Testis (tissue), 3 donors: Measurements from ENCODE around the gene MTOR. TPM values are rescaled to one million over a fixed set of nuclear protein-coding genes. Genes with fewer than 3 reads are reported as not detected.
"Not testable (repeated sequence)": the region's sequence is repeated elsewhere in the genome, so short reads cannot be mapped to it uniquely, and the experiment has no call there.

Experiments used
- DNase-seq: peaks from one replicate; pipeline ENCODE4 v3.0.0-alpha.2; 2019
- H3K27ac ChIP-seq, 2 donors: fragments of 200-600 bp; sonication (generic); one replicate each; pipeline ENCODE4 v1.5.1; 2019
- H3K27me3 ChIP-seq: fragments of 200-600 bp; sonication (generic); one replicate; pipeline ENCODE4 v1.5.1; 2019
- H3K36me3 ChIP-seq: fragments of 200-600 bp; sonication (generic); one replicate; pipeline ENCODE4 v1.5.1; 2017; ENCODE audit warnings: low read depth; ENCODE audit errors: missing control alignments
- H3K4me1 ChIP-seq: fragments of 200-600 bp; sonication (generic); one replicate; pipeline ENCODE4 v1.5.1; 2019
- H3K4me3 ChIP-seq, 2 donors: fragments of 200-600 bp; sonication (generic); one replicate each; pipeline ENCODE4 v1.5.1; 2017 to 2019
- H3K9me3 ChIP-seq: fragments of 200-600 bp; sonication (generic); one replicate; pipeline ENCODE4 v1.5.1; 2017
- CTCF ChIP-seq, 3 experiments: fragments of 450-650 bp in 2 of 3; fragments of 200-600 bp in 1 of 3; sonication (generic) in 1 of 3; IDR thresholded peaks; one replicate each; pipeline ENCODE4 v1.5.1; 2016 to 2019; ENCODE audit warnings: antibody characterized with exemption in 3 of 3, mild to moderate bottlenecking in 2 of 3, moderate library complexity in 1 of 3
- POLR2A ChIP-seq: fragments of 450-650 bp; IDR thresholded peaks from one replicate; pipeline ENCODE4 v1.6.1; 2017; ENCODE audit warnings: antibody characterized with exemption, mild to moderate bottlenecking, moderate library complexity
- WGBS, 2 donors: methylation state at CpG; one replicate each; pipeline ENCODE4 v1.1.5; 2018; 5-methylcytosine and 5-hydroxymethylcytosine counted together
- intact Hi-C: fragments of 100-400 bp; cut with DNase I; formaldehyde crosslinking; loops from one replicate; pipeline ENCODE4 v1.15.1; 2023; ENCODE audit warnings: low total_unique reads
- polyA plus RNA-seq: library from polyadenylated mRNA; stranded (reverse); fragments of 350-450 nt; fragmentation: Illumina TruSeq; extraction: RNeasy Lipid Tissue Mini Kit (QIAGEN cat#74804); gene quantifications from one replicate; pipeline ENCODE4 v1.2.3, GENCODE V29; 2014; ENCODE audit warnings: low read depth, low replicate concordance; ENCODE audit not compliant: insufficient read depth
- total RNA-seq, 2 donors: library from RNA; depleted of rRNA; stranded (reverse); fragments of >200 nt; gene quantifications; one replicate each; pipeline ENCODE4 v1.2.3, GENCODE V29; 2016

The MTOR gene
- total and polyA plus RNA-seq, 3 donors from 2014 or later: 83.3 to 129 (median 108) TPM

DNA sequence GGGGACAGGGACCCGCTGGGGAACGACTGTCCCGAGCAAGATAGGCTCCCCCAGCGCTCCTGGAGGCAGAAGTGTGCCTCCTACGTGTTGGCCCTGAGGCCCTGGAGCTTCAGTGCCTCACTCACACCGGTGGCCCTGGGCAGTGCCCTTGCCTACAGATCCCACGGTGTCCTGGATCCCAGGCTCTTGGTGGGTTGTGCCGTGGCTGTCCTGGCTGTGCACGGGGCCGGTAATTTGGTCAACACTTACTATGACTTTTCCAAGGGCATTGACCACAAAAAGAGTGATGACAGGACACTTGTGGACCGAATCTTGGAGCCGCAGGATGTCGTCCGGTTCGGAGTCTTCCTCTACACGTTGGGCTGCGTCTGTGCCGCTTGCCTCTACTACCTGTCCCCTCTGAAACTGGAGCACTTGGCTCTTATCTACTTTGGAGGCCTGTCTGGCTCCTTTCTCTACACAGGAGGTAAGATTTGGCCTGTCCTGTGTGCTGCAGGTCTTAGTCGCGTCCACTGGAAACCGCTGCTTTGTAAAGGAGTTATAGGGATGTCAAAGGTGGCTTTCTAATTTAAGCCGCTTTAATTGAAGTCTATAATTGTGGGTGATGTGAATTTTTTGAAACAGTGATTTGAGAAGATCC is 11.4 kb upstream of the MTOR start:
- no peaks in the 10 kb centered on the region for H3K36me3 ChIP-seq
- TF ChIP-seq POLR2A (no peak), CTCF (IDR thresholded peaks at IDR 0.05) (no peak)
- intact Hi-C loops: no loop called here
- no peaks in the 10 kb centered on the region for H3K9me3 ChIP-seq
- H3K4me1 ChIP-seq: peaks cover 20% of the 10 kb centered on the region
- H3K27ac ChIP-seq: peak overlapping the region; percentile 86
- DNase-seq: no peak
- H3K4me3 ChIP-seq: peak overlapping the region; percentile 79 to 86
- WGBS, 2 donors: 5% methylated on average over 19 to 22 of the region's 22 CpGs
- H3K27me3 ChIP-seq: no peaks in the 10 kb centered on the region

DNA sequence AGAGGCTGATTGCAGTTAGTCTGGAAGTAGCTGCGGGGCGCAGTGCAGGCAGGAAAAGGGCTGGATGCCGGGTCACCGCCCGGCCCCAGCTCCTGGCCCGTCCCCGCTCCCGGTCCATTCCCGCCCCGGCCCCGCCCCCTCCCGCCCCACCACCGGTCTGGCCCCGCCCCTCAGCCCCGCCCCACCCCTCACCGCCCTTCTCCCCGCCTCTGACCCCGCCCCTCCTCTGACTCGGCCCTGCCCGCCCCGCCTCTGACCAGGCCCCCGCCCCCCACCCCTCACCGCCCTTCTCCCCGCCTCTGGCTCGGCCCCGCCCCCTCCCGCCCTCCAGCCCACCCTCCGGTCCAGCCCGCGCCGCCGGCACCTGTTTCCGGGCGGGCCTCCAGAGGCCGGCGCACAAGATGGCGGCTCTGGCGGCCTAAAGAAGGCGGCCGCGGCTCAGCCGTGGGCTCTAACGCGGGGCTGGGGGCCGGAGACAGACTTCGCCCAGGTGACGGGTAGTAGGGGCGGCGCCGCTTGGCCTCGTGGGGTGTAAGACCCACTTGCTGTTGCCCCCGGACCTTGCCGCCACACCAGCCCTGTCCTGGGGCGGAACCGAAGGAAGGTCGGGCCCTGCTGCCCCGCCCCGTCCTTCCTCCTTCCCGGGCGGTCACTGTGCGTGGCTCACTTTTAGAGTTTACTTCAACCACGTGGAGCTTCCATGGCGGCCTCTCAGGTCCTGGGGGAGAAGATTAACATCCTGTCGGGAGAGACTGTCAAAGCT is 10.7 kb upstream of the MTOR start, which contains the start of gene UBIAD1:
UBIAD1 (plus strand) TSS at position 367 of the 763 bp plus-strand sequence; CDS start at position 701, 334 bp downstream.
- peaks cover 20% of the 10 kb centered on the region for H3K4me1 ChIP-seq
- peak within 1 kb of the TSS; percentile 86 for H3K27ac ChIP-seq
- no peaks in the 10 kb centered on the region for H3K9me3 ChIP-seq
- H3K4me3 ChIP-seq: peak within 1 kb of the TSS; percentile 79 to 86
- H3K27me3 ChIP-seq: no peaks in the 10 kb centered on the region
- TF ChIP-seq POLR2A (no peak), CTCF (IDR thresholded peaks at IDR 0.05) (no peak)
- DNase-seq: peak; percentile 91
- intact Hi-C loops: no loop called here
- no peaks in the 10 kb centered on the region for H3K36me3 ChIP-seq
- 0 to 1% methylated on average over 17 to 31 of the region's 64 CpGs for WGBS, 2 donors

- Histone ChIP-seq H3K4me1 (peaks cover 20% of the 10 kb centered on the region), H3K27ac (no peak overlapping the region), H3K27me3 (no peaks in the 10 kb centered on the region), H3K36me3 (no peaks in the 10 kb centered on the region), H3K9me3 (no peaks in the 10 kb centered on the region), H3K4me3 (peak overlapping the region in 1 of 2 donors; percentile 79)
- no peak for DNase-seq
- intact Hi-C loops: no loop called here
- no peak for TF ChIP-seq POLR2A
- no peak for TF ChIP-seq CTCF (IDR thresholded peaks at IDR 0.05)
- WGBS, 2 donors: 6 to 9% methylated on average over 9 of the region's 9 CpGs
These were observed 10.1 kb upstream of the MTOR start for GRCh38 chr1:11272544-11272831.

DNA sequence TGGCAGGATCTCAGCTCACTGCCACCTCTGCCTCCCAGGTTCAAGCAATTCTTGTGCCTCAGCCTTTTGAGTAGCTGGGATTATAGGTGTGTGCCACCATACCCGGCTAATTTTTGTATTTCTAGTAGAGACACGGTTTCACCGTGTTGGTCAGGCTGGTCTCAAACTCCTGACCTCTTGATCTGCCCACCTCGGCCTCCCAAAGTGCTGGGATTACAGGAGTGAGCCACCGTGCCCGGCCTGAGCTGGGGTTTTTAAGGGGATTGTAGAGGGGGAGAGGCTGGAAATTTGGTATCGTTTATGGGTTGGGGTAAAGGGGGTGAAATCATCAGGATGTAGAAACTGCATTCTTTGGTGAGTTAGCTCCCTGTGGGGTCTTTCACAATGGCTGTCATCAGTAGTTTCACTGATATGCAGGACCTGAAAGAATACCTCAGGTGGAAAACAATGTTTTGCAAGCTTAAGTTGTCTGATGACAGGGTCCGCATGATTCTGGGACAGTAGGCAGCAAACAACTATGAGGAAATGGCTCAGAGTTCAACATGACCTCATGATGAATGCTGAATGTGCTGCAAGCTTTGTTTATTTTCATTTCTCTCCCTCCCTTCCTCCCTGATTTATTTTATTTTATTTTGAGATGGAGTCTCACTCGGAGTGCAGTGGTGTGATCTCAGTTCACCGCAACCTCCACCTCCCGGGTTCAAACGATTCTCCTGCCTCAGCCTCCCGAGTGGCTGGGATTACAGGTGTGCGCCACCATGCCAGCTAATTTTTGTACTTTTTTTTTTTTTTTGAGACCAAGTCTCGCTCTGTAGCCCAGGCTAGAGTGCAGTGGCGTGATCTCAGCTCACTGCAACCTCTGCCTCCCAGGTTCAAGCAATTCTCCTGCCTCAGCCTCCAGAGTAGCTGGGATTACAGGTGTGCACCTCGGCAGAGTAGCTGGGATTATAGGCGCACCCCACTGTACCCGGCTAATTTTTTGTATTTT is 5.3 kb upstream of the MTOR start:
- H3K27ac ChIP-seq, H3K9me3 ChIP-seq, DNase-seq, H3K27me3 ChIP-seq, intact Hi-C loops, H3K4me3 ChIP-seq, H3K4me1 ChIP-seq, H3K36me3 ChIP-seq: not testable (repeated sequence)
- WGBS, 2 donors: 83 to 87% methylated on average over 19 of the region's 19 CpGs
